HepG2 (cell line): ENCODE data around the gene VPS26A. TPM values are rescaled to one million over a fixed set of nuclear protein-coding genes. Genes with fewer than 3 reads are reported as not detected.

Source experiments
- BCL6 ChIP-seq: IDR thresholded peaks from 2 replicates; pipeline ENCODE4 v1.6.1; 2016; ENCODE audit warnings: missing genetic modification reagents, missing compliant biosample characterization
- EEA1 ChIP-seq: sonication (generic); formaldehyde crosslinking; IDR thresholded peaks from 2 replicates; pipeline ENCODE4 v1.5.1; 2020; ENCODE audit warnings: mild to moderate bottlenecking, missing genetic modification reagents, borderline replicate concordance
- ELF1 ChIP-seq: sonication (generic); formaldehyde crosslinking; IDR thresholded peaks from 2 replicates; pipeline ENCODE4 v1.4.0; 2020; ENCODE audit warnings: missing genetic modification reagents
- LCORL ChIP-seq, 2 experiments: fragments of 450-650 bp in 1 of 2; sonication (generic) in 1 of 2; formaldehyde crosslinking in 1 of 2; IDR thresholded peaks; 2 replicates each; pipeline versions ENCODE4 v1.5.0 to v1.6.1; 2017 to 2020; ENCODE audit warnings: antibody characterized with exemption in 1 of 2, missing genetic modification reagents in 1 of 2
- MLLT10 ChIP-seq: sonication (generic); formaldehyde crosslinking; IDR thresholded peaks from 2 replicates; pipeline ENCODE4 v1.4.0; 2020; ENCODE audit warnings: missing genetic modification reagents
- NFE2 ChIP-seq: sonication (generic); formaldehyde crosslinking; IDR thresholded peaks from 2 replicates; pipeline ENCODE4 v1.4.0; 2020; ENCODE audit warnings: missing genetic modification reagents
- NONO ChIP-seq, 2 experiments: fragments of 450-650 bp in 1 of 2; sonication (generic) in 1 of 2; formaldehyde crosslinking in 1 of 2; IDR thresholded peaks in 1 of 2; conservative IDR thresholded peaks in 1 of 2; 2 replicates each; pipeline versions ENCODE4 v1.6.1 to v1.8.0; 2017 to 2022; ENCODE audit warnings: mild to moderate bottlenecking in 1 of 2, missing genetic modification reagents in 1 of 2, moderate library complexity in 1 of 2
- TOPORS ChIP-seq: sonication (generic); formaldehyde crosslinking; IDR thresholded peaks from 2 replicates; pipeline ENCODE4 v1.8.0; 2023; ENCODE audit warnings: mild to moderate bottlenecking, missing genetic modification reagents
- ZNF430 ChIP-seq: sonication (generic); formaldehyde crosslinking; IDR thresholded peaks from 2 replicates; pipeline ENCODE4 v1.9.0; 2021; ENCODE audit warnings: mild to moderate bottlenecking, missing genetic modification reagents
- ZNF598 ChIP-seq: sonication (generic); formaldehyde crosslinking; IDR thresholded peaks from 2 replicates; pipeline ENCODE4 v1.5.1; 2020; ENCODE audit warnings: mild to moderate bottlenecking, missing genetic modification reagents, borderline replicate concordance
- ZNF839 ChIP-seq: sonication (generic); formaldehyde crosslinking; IDR thresholded peaks from 2 replicates; pipeline ENCODE4 v1.4.0; 2020; ENCODE audit warnings: missing genetic modification reagents, mild to moderate bottlenecking, borderline replicate concordance
- polyA plus RNA-seq, 8 experiments: library from polyadenylated mRNA; depleted of rRNA in 3 of 8; stranded (reverse) in 7 of 8; unstranded in 1 of 8; fragments of >200 nt; fragmentation: Illumina TruSeq in 4 of 8; extraction: Trizol in 4 of 8; gene quantifications; 2 replicates each; pipeline versions ENCODE4 v1.2.1 to v1.2.3, GENCODE V29; 2011 to 2016; ENCODE audit warnings: low read depth in 4 of 8, missing spikeins in 1 of 8, mixed read lengths in 1 of 8; ENCODE audit not compliant: insufficient read depth in 1 of 8
- total RNA-seq, 5 experiments: library from RNA; depleted of rRNA; stranded (reverse); fragments of >200 nt; fragmentation: Illumina TruSeq; extraction: Trizol; gene quantifications; 2 replicates each; pipeline ENCODE4 v1.2.3, GENCODE V29; 2016; ENCODE audit warnings: low read depth in 1 of 5
- TF ChIP-seq, protein P1 (sequence below): sonication (generic); formaldehyde crosslinking; IDR thresholded peaks from 2 replicates; pipeline ENCODE4 v1.4.0; 2020; ENCODE audit warnings: mild to moderate bottlenecking, missing genetic modification reagents
- TF ChIP-seq, protein P2 (sequence below): sonication (generic); formaldehyde crosslinking; IDR thresholded peaks from 2 replicates; pipeline ENCODE4 v1.5.0; 2020; ENCODE audit warnings: mild to moderate bottlenecking, low read depth, missing genetic modification reagents, borderline replicate concordance
- TF ChIP-seq, protein P3 (sequence below), 2 experiments: sonication (generic) in 1 of 2; formaldehyde crosslinking in 1 of 2; IDR thresholded peaks; 2 replicates each; pipeline versions ENCODE4 v1.6.1 to v1.9.0; 2014 to 2022; ENCODE audit warnings: antibody characterized with exemption in 1 of 2, borderline replicate concordance in 1 of 2, inconsistent platforms in 1 of 2, low read depth in 1 of 2, missing genetic modification reagents in 1 of 2

The VPS26A gene
- total and polyA plus RNA-seq, 2 of the 13 experiments (the other 11 are each of a cell fraction or from before 2014, with no cell fraction given) = 12.9 to 32.6 TPM

DNA sequence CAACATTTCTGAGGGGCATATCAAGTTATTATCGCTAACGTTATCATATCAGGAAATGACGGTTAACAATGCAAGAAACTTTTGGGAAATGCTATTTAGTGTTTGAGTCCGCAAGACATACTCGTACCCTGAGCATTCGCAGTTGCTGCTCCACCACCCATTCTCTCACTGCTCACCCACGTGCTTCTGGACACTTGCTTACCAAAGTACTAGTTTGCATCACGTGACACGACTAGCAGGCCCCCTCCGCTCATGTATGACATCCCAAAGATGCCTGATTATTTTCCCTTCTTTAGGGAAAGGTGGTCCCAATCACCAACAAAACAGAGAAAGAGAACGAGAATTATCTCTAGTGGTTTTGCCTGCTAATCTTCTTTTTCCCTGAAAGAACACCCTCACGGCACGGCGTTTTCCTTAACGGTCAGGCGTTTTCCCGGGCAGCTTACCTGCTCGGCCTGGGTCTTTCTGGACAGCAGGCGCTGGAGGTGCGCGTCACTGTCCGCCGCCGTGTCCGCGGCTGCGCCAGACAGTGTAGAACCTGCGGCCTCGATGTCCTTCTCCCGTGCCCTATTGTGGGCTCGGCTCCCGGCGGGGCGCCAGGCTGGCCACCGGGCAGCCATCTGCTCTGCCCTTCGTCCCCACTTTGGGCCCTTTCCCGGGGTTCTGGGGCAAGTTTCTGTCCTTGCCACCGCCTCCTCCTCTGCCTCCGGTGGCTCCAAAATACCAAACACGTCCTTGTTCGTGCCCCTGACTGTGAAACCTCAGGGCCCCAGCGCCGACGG lies 56.0 kb downstream of the VPS26A start, which contains the start of gene SUPV3L1 (continued):
- TF ChIP-seq, protein P1, sequence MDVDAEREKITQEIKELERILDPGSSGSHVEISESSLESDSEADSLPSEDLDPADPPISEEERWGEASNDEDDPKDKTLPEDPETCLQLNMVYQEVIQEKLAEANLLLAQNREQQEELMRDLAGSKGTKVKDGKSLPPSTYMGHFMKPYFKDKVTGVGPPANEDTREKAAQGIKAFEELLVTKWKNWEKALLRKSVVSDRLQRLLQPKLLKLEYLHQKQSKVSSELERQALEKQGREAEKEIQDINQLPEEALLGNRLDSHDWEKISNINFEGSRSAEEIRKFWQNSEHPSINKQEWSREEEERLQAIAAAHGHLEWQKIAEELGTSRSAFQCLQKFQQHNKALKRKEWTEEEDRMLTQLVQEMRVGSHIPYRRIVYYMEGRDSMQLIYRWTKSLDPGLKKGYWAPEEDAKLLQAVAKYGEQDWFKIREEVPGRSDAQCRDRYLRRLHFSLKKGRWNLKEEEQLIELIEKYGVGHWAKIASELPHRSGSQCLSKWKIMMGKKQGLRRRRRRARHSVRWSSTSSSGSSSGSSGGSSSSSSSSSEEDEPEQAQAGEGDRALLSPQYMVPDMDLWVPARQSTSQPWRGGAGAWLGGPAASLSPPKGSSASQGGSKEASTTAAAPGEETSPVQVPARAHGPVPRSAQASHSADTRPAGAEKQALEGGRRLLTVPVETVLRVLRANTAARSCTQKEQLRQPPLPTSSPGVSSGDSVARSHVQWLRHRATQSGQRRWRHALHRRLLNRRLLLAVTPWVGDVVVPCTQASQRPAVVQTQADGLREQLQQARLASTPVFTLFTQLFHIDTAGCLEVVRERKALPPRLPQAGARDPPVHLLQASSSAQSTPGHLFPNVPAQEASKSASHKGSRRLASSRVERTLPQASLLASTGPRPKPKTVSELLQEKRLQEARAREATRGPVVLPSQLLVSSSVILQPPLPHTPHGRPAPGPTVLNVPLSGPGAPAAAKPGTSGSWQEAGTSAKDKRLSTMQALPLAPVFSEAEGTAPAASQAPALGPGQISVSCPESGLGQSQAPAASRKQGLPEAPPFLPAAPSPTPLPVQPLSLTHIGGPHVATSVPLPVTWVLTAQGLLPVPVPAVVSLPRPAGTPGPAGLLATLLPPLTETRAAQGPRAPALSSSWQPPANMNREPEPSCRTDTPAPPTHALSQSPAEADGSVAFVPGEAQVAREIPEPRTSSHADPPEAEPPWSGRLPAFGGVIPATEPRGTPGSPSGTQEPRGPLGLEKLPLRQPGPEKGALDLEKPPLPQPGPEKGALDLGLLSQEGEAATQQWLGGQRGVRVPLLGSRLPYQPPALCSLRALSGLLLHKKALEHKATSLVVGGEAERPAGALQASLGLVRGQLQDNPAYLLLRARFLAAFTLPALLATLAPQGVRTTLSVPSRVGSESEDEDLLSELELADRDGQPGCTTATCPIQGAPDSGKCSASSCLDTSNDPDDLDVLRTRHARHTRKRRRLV (CRISPR knock-in tag) = no peak
- peak; percentile 47; the same call in 1 of the 2 replicates for TF ChIP-seq LCORL (IDR thresholded peaks at IDR 0.05)
- no peak for TF ChIP-seq LCORL (CRISPR knock-in tag; IDR thresholded peaks at IDR 0.05)
- no peak; the same call in 1 of the 2 replicates for TF ChIP-seq MLLT10 (CRISPR knock-in tag)
- TF ChIP-seq, protein P2, sequence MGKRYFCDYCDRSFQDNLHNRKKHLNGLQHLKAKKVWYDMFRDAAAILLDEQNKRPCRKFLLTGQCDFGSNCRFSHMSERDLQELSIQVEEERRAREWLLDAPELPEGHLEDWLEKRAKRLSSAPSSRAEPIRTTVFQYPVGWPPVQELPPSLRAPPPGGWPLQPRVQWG (CRISPR knock-in tag) = no peak
- TF ChIP-seq ZNF598 (CRISPR knock-in tag) = no peak; the same call in 1 of the 2 replicates
- TF ChIP-seq ZNF430 (CRISPR knock-in tag) = peak; percentile 27; the same call in 1 of the 2 replicates
- no peak for TF ChIP-seq NONO (IDR thresholded peaks at IDR 0.05)
- no peak; the same call in 1 of the 2 replicates for TF ChIP-seq NONO (CRISPR knock-in tag; conservative IDR thresholded peaks at IDR 0.05)
- TF ChIP-seq NFE2 (CRISPR knock-in tag) = no peak
- TF ChIP-seq EEA1 (CRISPR knock-in tag) = no peak
- peak; percentile 46; the same call in 1 of the 2 replicates for TF ChIP-seq ZNF839 (CRISPR knock-in tag)
- TF ChIP-seq, protein P3, sequence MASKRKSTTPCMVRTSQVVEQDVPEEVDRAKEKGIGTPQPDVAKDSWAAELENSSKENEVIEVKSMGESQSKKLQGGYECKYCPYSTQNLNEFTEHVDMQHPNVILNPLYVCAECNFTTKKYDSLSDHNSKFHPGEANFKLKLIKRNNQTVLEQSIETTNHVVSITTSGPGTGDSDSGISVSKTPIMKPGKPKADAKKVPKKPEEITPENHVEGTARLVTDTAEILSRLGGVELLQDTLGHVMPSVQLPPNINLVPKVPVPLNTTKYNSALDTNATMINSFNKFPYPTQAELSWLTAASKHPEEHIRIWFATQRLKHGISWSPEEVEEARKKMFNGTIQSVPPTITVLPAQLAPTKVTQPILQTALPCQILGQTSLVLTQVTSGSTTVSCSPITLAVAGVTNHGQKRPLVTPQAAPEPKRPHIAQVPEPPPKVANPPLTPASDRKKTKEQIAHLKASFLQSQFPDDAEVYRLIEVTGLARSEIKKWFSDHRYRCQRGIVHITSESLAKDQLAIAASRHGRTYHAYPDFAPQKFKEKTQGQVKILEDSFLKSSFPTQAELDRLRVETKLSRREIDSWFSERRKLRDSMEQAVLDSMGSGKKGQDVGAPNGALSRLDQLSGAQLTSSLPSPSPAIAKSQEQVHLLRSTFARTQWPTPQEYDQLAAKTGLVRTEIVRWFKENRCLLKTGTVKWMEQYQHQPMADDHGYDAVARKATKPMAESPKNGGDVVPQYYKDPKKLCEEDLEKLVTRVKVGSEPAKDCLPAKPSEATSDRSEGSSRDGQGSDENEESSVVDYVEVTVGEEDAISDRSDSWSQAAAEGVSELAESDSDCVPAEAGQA (IDR thresholded peaks at IDR 0.05; ENCODE audit: low read depth) = peak; percentile 81
- TF ChIP-seq, protein P3 (CRISPR knock-in tag; IDR thresholded peaks at IDR 0.05; ENCODE audit: borderline replicate concordance) = no peak
- TF ChIP-seq BCL6 (CRISPR knock-in tag) = no peak
- peak; percentile 47 for TF ChIP-seq ELF1
- TF ChIP-seq TOPORS = peak; percentile 56; the same call in 1 of the 2 replicates
